Measurements from ENCODE around the gene TBL2. TPM values are rescaled to one million over a fixed set of nuclear protein-coding genes. Genes with fewer than 3 reads are reported as not detected.

Gene TBL2
- total RNA-seq: 79.0 and 80.8 TPM in 2 replicates

GRCh38 chr7:73578342-73579128 lies at the start of gene TBL2:
Gene TBL2 (minus strand): TSS chr7:73578579. CDS start chr7:73578549, 30 bp downstream.

GRCh38 chr7:73623798-73624668 lies 45.7 kb upstream of the TBL2 start, which contains the start of gene MLXIPL:
Gene MLXIPL (minus strand): TSS chr7:73624522. CDS start chr7:73624492, 30 bp downstream.

GRCh38 chr7:73557397-73558257 lies 20.8 kb downstream of the TBL2 start, which contains the start of gene BCL7B:
Gene BCL7B (minus strand): TSS chr7:73557690. CDS start chr7:73557578, 112 bp downstream.

GRCh38 chr7:73522105-73522872 lies 56.1 kb downstream of the TBL2 start, which contains the start of gene BAZ1B:
Gene BAZ1B (minus strand): TSS chr7:73522293. CDS start chr7:73521933, 360 bp downstream.

Other genes with a start within 250 kb of the TBL2 start
- under 0.01 and 0.20 TPM in 2 replicates for gene FZD9, start 144.8 kb downstream of the TBL2 start, total RNA-seq
- 49.2 and 70.2 TPM in 2 replicates for gene BAZ1B, start 56.3 kb downstream of the TBL2 start, total RNA-seq
- 23.5 and 28.2 TPM in 2 replicates for gene BCL7B, start 20.9 kb downstream of the TBL2 start, total RNA-seq
- gene MLXIPL, start 45.9 kb upstream of the TBL2 start, total RNA-seq: 0.39 and 1.5 TPM in 2 replicates
- gene VPS37D, start 89.3 kb upstream of the TBL2 start, total RNA-seq: 2.3 and 2.9 TPM in 2 replicates
- gene DNAJC30, start 104.9 kb upstream of the TBL2 start, total RNA-seq: 2.2 and 2.3 TPM in 2 replicates
- gene BUD23, start 105.0 kb upstream of the TBL2 start, total RNA-seq: 26.5 and 34.2 TPM in 2 replicates
- gene STX1A, start 141.1 kb upstream of the TBL2 start, total RNA-seq: 24.3 and 70.8 TPM in 2 replicates
- 22.8 and 27.8 TPM in 2 replicates for gene ABHD11, start 160.2 kb upstream of the TBL2 start, total RNA-seq
- not detected in 2 replicates for gene CLDN3, start 191.7 kb upstream of the TBL2 start, total RNA-seq

Data from subcutaneous preadipocyte (primary cell).